Measurements from ENCODE around the gene NPC2.

DNA sequence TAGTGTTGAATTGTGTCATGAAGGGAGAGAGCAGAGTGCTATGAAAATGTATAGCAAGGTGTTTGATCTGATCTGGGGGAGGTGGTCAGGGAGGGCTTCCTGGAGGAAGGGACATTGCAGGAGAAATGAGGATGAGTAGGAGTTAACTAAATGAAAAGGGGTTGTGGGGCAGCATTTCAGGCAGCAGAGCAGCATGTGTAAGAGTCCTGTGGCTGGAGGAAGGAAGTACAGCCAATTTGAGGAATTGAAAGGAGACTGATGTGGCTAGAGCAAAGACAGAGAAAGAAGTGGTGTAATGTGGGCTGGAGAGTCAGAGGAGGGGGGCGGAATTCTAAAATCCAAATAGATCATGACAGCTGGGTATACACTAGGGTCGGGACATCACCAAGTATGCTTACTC, 20.5 kb downstream of the NPC2 start:
- TF ChIP-seq, protein P1, sequence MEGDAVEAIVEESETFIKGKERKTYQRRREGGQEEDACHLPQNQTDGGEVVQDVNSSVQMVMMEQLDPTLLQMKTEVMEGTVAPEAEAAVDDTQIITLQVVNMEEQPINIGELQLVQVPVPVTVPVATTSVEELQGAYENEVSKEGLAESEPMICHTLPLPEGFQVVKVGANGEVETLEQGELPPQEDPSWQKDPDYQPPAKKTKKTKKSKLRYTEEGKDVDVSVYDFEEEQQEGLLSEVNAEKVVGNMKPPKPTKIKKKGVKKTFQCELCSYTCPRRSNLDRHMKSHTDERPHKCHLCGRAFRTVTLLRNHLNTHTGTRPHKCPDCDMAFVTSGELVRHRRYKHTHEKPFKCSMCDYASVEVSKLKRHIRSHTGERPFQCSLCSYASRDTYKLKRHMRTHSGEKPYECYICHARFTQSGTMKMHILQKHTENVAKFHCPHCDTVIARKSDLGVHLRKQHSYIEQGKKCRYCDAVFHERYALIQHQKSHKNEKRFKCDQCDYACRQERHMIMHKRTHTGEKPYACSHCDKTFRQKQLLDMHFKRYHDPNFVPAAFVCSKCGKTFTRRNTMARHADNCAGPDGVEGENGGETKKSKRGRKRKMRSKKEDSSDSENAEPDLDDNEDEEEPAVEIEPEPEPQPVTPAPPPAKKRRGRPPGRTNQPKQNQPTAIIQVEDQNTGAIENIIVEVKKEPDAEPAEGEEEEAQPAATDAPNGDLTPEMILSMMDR (IDR thresholded peaks at IDR 0.05 in 8 of 11, conservative IDR thresholded peaks at IDR 0.05 in 3 of 11) = no peak
- TF ChIP-seq POLR2A (IDR thresholded peaks at IDR 0.05) (no peak), POLR2AphosphoS5 (IDR thresholded peaks at IDR 0.05) (no peak)
